GM19043 (cell line): ENCODE results near the gene DNAH2.
A peak's percentile ranks its signal among the peaks of the same experiment; 100 is the strongest.

Source experiments
- ATAC-seq: cut with Tn5 transposase; IDR thresholded peaks from one replicate; pipeline ENCODE4 v1.9.1; 2021; ENCODE audit warnings: low read depth; ENCODE audit not compliant: unreplicated experiment

DNAH2 gene

GRCh38 chr17:7716901-7717755 lies at the start of gene DNAH2:
DNAH2 (plus strand) TSS chr17:7717744; CDS start chr17:7719735, 1,991 bp downstream.
- ATAC-seq = no peak

GRCh38 chr17:7668482-7668881 lies 49.1 kb upstream of the DNAH2 start:
- ATAC-seq = no peak

- no peak for ATAC-seq
These were observed 44.3 kb upstream of the DNAH2 start for GRCh38 chr17:7673239-7673638.

- ATAC-seq = no peak
These were observed 42.6 kb upstream of the DNAH2 start for GRCh38 chr17:7674934-7675333.

GRCh38 chr17:7676533-7676932 lies 41.0 kb upstream of the DNAH2 start:
- ATAC-seq = no peak

GRCh38 chr17:7677388-7678067 lies 40.0 kb upstream of the DNAH2 start:
- ATAC-seq = no peak

- no peak for ATAC-seq
These were observed 32.6 kb upstream of the DNAH2 start for GRCh38 chr17:7684851-7685532.

GRCh38 chr17:7685533-7686221 lies 31.9 kb upstream of the DNAH2 start:
- ATAC-seq = peak; percentile 54

- ATAC-seq = peak; percentile 28
These were observed 31.1 kb upstream of the DNAH2 start for GRCh38 chr17:7686222-7687071.

- no peak for ATAC-seq
These were observed 30.3 kb upstream of the DNAH2 start, which contains the start of gene TP53 for GRCh38 chr17:7687072-7687907. TP53 (minus strand) TSS chr17:7687490; CDS start chr17:7676594, 10,896 bp downstream.

- ATAC-seq = peak; percentile 62
These were observed 29.4 kb upstream of the DNAH2 start, which contains the start of gene WRAP53 for GRCh38 chr17:7687908-7688807. WRAP53 (plus strand) TSS chr17:7688477; CDS start chr17:7688649, 172 bp downstream.

GRCh38 chr17:7688808-7689316 lies 28.7 kb upstream of the DNAH2 start:
- no peak for ATAC-seq

- no peak for ATAC-seq
These were observed 22.0 kb upstream of the DNAH2 start for GRCh38 chr17:7695586-7695985.

- ATAC-seq = no peak
These were observed 19.5 kb upstream of the DNAH2 start for GRCh38 chr17:7697828-7698588.

GRCh38 chr17:7700510-7700909 lies 17.0 kb upstream of the DNAH2 start:
- no peak for ATAC-seq

- no peak for ATAC-seq
These were observed 15.9 kb upstream of the DNAH2 start for GRCh38 chr17:7701681-7702080.

- no peak for ATAC-seq
These were observed 14.8 kb upstream of the DNAH2 start for GRCh38 chr17:7702776-7703175.
